ENCODE results near the gene CT45A6. TPM values are rescaled to one million over a fixed set of nuclear protein-coding genes. Genes with fewer than 3 reads are reported as not detected.

The CT45A6 gene
- total RNA-seq, 2 experiments from 2014 or later, result not detected

Other genes starting within 250 kb of the CT45A6 start
- gene CT45A1, start 89.1 kb downstream of the CT45A6 start, total RNA-seq, result not detected
- gene CT45A3, start 34.6 kb downstream of the CT45A6 start, total RNA-seq, result not detected
- gene CT45A5, start 17.3 kb downstream of the CT45A6 start, total RNA-seq, result not detected
- gene CT45A2, start 17.2 kb upstream of the CT45A6 start, total RNA-seq, result not detected
- gene CT45A7, start 34.5 kb upstream of the CT45A6 start, total RNA-seq, result not detected
- not detected for gene CT45A8, start 51.8 kb upstream of the CT45A6 start, total RNA-seq
- not detected for gene CT45A9, start 69.0 kb upstream of the CT45A6 start, total RNA-seq
- gene CT45A10, start 90.7 kb upstream of the CT45A6 start, total RNA-seq, result not detected
- not detected for gene SAGE1, start 90.9 kb upstream of the CT45A6 start, total RNA-seq
- 10 to 100 TPM; 36.4 to 37.0 TPM for gene MMGT1, start 171.2 kb upstream of the CT45A6 start, total RNA-seq
- 10 to 100 TPM; 17.8 to 20.0 TPM for gene SLC9A6, start 182.6 kb upstream of the CT45A6 start, total RNA-seq